Heart left ventricle (tissue), 13 donors: Measurements from ENCODE around the gene POLR3H.
A peak's percentile ranks its signal among the peaks of the same experiment; 100 is the strongest.

ENCODE experiments used
- CTCF ChIP-seq, 12 donors: fragments of 200-600 bp; sonication (generic) in 4 of 12; IDR thresholded peaks; one replicate each; pipeline versions ENCODE4 v1.5.0 to v1.8.0; 2018 to 2022; ENCODE audit warnings: antibody characterized with exemption in 12 of 12, mild to moderate bottlenecking in 5 of 12
- POLR2A ChIP-seq, 2 donors: fragments of 450-650 bp; IDR thresholded peaks; one replicate each; pipeline ENCODE4 v1.6.1; 2017; ENCODE audit warnings: antibody characterized with exemption in 2 of 2, mild to moderate bottlenecking in 2 of 2, moderate library complexity in 2 of 2
- donor health status: ischemic (EF 13 %, LVEDD 7.1; RV severe dilation, severe dysfunction).
- donor health status: DM: no; HTN: yes; CAD: no.
- donor health status: DM: no; HTN: no; CAD: no.
- donor health status: ischemic (EF 25% LVEDD 6.9; RV normal size, moderate dysfunction).
- donor health status: ischemic (EF 25% LVEDD 5.7; RV mildly dilated, moderate dysfunction).
- donor health status: ischemic (EF 35%, LVEDD 5.7; RV mildly dilated, moderate dysfunction).
- donor health status: nonischemic (EF 11% LVEDD 7.7; RV severe dilation, severe dysfunction).
- donor health status: DM: yes; HTN: yes; CAD: no.
- donor health status: PGD.
- donor health status: ischemic (EF 29% LVEDD 5.4; RV normal size, mild dysfunction).
- donor health status: nonischemic (EF 23%, LVEDD 6.1; RV moderate dilation, normal function).

GRCh38 chr22:41508770-41509170, 35.5 kb downstream of the POLR3H start:
- no peak for TF ChIP-seq POLR2A (IDR thresholded peaks at IDR 0.05)
- TF ChIP-seq CTCF (IDR thresholded peaks at IDR 0.05): peak in 4 of 12 donors; percentile 6 to 14 (median 13)
